Stimulated activated CD8-positive, alpha-beta memory T cell treated with anti-CD3 and anti-CD28 coated beads, Interleukin-7, amount 100 ng/mL, for 4 hours (primary cell): ENCODE results near the gene OR1D5.
"Not testable (repeated sequence)": the region's sequence is repeated elsewhere in the genome, so short reads cannot be mapped to it uniquely, and the experiment has no call there.

Experiments
- DNase-seq, 2 donors: peaks; one replicate each; pipeline ENCODE4 v3.0.0-alpha.2; 2020; ENCODE audit warnings: low read depth in 2 of 2

The OR1D5 gene

DNA sequence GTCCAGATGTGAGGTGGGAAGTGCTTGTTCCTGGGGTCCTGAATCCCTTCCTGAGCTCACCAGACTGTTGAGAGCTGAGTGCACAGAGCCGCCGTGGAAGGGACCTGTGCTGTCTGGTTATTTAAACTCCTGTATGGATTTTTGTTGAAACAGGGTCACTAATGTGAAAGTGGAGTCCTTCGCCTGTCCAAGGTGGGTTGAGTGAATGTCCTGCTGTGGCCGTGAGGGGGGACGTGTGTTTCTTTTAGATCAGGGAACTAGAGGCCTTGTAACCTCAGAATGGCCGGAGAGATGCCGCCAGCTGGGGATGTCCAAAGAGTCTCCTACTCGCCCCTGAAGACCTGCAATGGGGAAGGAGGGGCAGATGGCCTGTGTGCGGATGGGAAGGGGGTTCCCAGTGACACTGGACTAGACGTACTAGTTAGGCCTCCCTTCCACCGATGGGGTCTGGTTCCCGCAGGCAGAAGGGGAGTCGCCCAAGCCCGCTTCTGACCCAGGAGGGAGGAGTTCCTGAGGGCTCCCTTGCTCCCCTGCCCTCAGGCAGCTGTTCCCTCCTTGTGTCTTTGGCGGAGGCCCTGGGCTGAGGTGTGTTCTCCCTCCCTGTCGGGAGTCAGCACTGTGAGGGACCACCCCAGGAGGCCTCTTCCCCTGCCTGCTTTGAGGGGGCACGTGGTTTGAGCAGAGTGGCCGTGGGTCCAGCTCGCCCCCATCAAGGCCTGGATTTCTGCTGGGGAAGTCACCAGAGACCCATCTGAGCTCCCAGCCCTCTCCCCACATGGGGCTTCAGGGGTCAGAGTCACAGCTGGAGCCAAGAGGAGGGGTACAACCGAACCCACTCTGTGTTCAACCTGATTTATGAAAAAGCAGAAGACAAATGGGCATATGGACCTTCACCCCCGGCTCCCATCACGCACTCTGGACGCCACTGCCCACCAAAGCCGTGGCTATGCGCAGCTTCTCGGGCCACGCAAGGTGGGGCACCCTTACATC lies 30.9 kb downstream of the OR1D5 start:
- DNase-seq: no peak

DNA sequence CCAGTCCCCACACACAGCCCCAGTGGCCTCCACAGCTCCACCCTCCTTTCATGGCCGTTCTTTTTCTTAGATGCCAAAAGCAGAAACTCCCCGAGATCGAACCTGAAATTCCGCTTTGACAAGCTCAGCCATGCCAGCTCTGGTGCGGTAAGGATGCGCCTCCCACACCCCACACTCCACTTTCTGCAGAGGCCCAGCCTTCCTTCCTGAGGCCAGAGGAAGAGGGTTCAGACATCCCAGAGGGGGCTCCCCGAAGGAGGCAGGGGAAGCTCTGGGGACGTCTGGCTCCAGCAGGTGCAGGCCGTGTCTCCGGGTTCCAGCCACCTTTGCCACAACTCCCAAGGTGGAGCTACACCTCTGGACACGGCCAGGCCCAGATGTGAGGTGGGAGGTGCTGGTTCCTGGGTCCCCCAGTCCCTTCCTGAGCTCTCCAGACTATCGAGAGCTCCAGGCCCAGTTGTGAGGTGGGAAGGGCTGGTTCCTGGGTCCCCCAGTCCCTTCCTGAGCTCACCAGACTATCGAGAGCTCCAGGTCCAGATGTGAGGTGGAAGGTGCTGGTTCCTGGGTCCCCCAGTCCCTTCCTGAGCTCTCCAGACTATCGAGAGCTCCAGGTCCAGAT lies 32.4 kb downstream of the OR1D5 start:
- DNase-seq: not testable (repeated sequence)

DNA sequence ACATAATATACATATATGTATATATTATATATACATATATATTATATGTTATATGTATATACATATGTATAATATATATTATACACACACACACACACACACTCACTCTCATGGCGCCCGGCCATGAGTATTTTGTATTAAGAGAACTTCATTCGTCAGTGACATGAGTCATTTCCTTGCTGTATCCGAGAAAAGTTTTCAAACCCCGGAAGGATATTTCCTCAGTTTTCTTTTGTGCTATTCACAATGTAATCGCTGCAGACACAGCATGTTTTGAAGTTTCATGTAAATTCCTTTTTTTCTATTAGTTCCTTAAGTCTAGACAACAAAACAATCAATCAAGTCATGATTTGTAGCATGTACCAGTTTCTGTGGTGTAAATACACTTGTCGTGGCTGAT lies 33.3 kb downstream of the OR1D5 start:
- no peak for DNase-seq

DNA sequence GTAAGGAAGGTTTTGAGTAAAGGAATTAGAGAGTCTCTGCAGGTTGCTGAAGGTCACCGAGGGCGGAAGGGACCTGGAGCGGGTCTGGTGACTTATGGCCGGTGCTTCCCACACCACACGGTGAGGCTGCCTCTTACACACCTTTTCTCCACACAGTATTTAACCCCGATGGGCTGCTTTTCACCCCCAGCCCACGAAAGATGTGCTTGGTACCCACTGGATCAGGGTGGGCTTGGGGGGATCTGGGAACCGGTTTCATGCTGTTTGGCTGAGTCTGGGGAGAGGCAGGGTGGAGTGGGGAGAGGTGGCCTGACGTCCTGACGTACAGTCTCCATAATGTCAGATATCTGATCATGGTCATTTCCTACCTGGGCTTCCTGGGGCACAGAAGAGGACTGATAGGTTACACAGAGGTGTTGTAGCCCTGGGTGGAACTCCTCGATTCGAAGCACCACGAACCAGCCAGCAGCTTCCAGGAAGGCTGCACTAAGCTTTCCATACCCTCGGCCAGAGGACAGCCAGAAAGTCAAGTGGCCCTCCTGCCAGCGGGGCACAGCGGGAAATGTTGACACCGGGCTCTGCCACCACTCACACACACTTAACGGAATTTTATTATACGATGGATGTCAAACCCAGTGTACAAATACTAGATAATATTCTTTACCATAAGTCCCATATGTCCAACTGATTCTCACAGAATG lies 34.0 kb downstream of the OR1D5 start:
- DNase-seq: no peak

DNA sequence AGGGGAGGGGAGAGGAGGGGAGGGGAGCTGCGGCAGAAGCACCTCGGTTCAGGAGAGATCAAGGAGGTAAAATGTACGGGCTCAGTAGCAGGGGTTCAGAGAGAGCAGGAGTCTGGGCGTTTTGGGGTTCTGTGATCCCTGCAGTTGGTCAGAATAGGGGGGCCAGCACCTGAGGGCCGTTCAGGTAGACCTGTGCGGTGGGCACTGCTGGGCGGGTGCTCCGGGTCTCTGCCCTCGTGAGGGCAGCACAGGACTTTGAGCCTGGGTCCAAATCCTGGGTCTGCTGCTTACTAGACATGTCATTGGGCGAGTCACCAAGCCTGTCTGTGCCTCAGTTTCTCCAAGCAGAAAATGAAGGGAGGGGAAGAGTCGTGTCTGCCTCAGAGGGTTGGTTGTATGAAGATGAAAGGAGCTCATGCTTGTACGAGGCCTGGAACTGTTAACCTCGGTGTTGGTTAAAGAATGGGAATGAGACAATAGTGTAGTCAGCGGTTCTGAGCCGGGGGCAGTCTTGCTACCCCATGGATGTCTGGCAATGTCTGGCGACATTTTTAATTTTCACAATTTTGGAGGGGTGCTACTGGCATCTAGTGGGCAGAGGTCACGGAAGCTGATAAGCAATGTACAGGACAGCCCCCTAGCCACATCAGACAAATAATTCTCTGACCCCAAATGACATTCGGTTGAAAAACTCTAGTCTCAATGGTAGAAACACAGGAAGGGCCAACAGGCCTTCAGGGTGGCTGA lies 35.4 kb downstream of the OR1D5 start:
- no peak for DNase-seq

DNA sequence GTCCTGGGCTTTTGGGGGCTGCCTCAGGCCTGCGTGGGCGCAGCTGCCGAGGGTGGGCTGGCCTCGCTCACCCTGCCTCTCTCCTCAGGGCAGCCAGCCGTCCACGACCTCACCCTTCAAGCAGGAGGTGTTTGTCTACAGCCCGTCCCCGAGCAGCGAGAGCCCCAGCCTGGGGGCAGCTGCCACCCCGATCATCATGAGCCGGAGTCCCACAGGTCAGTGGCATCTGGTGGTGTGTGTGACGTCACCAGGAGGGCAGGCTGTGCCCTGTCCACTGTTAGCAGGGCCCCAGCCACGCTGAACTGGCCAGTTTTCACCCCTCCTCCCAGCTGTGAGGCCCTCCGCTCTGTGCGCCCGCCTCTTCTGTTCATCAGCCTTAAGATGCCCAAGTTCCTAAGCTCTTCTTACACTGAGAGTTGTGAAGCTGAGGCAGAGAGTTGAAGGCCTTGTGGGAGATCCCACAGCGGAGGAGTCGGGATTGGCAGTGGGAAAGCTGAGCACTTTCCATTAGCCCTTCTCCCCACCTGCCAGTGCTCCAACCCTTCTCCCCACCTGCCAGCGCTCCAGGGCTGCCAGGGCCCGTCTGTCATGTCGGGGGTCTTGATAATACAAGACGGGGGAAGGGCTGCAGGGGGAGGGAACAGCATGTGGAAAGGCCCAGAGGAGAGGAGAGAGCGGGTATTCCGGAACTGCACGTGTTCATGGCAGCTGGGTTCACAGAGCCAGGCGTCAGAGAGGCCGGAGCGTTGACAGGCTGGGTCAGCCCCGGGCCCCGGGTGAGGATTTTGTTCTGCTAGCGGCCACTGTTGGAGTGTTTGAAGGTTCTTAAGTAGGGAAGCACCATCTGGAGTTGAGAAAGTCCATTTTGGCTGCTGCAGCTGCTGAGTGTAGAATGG lies 36.3 kb downstream of the OR1D5 start:
- no peak for DNase-seq

DNA sequence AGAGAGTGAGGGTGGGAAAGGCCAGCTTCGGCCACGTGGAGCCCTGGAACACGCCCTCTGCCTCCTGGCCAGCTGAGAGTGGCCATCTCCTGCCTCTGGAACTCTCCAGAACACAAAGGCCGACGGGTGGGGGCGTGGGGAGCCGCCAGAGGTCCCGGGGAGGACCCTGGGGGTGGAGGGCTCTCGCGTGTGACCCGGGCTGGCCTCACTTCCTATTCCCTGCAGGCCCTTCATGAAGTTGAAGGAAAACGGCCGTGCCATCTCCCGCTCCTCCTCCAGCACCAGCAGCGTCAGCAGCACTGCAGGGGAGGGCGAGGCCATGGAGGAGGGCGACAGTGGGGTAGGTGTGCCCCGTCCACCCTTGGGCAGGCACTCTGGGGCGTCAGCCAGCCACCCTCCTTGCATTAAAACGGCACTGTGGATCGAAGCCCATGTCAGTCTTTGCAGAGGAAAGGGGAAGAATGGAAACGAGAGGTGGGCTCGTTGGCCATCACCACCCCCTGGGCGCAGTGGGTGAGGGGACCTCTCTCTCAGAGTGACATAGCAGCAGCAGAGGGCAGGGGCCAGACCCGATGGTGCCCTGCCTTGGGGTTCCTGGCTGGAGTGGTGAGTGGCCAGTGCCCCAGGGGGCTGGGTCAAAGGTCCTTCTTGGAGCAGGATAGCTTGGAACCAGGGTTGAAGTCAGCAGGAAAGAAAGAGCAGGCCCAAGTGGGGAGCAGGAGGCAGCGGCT lies 37.1 kb downstream of the OR1D5 start:
- DNase-seq: no peak

DNA sequence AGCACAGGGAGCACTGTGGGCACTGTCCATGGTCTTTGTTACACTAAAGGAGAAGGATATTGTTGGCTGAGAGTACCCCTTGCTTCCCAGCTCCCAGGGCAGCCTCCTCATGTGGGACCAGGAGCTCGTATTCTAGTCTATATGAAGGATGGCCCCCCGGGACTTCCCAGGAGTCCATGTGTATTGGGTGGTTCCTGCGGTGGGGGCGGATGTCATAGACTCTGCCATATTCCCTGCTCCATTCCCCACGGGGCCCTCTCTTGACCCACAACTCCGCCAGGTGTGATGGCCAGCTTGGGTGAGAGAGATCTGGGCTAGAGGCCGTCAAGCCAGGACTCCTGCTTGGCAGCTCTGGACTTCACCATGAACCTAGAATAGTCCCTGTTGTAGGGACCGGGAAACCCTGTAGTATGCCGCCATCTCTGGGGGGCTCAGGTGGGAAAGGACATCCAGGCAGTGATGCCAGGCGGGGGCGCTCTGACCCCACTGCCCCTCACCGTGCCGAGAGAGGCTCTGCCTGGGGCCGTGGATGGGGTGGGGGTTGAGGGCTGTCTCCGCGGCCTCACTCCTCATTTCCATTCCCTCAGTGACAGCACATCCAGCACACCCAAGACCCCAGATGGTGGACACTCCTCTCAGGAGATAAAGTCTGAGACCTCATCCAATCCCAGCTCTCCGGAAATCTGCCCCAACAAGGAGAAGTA lies 37.8 kb downstream of the OR1D5 start:
- no peak for DNase-seq

DNA sequence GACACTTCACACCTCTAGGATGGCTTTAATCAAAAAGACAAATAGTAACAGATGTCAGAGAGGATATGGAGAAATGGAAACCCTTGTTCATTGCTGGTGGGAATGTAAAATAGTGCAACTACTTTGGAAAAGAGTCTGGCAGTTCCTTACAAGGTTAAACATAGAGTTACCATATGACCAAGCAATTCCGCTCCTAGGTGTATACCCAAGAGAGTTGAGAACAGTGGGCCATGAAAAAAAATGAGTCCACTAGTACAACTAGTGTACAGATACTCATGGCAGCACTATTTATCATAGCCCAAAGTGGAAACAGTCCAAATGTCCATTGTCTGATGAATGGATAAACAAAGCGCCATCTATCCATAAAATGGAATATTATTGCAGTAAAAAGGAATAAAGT lies 39.1 kb downstream of the OR1D5 start:
- DNase-seq: no peak

DNA sequence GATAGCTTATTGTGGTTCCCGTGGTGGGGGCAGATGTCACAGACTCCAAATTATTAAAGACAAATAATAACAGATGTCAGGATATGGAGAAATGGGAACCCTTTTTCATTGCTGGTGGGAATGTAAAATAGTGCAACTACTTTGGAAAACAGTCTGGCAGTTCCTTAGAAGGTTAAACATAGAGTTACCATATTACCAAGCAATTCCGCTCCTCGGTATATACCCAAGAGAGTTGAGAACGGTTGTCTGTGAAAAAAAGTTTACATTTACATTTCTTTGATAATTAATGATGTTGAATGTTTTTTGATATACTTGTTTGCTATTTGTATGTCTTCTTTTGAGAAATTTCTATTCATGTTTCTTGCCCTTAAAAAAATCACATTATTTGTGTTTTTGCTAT lies 41.2 kb downstream of the OR1D5 start:
- DNase-seq: no peak

DNA sequence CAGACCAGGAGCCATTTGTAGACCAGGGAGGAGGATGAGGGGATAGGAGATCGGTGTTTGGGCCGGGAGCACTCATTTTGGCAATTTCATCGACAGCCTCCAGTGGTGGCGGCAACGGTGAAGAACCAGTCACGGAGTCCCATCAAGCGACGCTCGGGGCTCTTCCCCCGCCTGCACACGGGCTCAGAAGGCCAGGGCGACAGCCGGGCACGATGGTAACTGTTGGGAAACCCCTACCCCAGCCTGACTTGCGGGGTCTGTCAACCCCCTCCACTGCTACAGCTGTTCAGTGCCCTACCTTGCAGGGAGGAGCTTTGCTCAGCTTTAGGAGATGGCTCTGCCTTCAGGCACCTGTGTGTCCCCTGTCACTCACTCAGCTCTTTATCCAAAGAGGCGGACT lies 43.0 kb downstream of the OR1D5 start:
- DNase-seq: no peak

DNA sequence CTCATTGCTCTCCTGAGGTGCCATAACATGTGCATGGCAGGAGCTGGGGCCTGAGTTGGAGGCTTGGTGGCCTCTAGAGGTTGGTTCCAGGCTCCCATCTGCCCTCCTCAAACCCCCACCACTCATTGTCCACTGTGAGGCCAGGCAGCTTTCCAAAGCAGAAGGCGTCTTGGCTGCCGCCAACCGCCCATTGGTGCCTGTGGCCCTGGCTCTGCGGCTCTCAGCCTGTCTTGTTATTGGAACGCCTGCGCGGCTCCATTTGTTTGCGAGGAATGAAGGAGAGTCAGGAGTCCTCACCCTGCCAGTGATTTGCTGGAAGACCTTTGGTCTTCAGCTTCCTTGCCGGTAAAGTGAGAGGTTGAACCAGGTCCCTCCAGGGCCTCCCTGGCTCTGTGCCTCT lies 43.6 kb downstream of the OR1D5 start:
- DNase-seq: no peak

DNA sequence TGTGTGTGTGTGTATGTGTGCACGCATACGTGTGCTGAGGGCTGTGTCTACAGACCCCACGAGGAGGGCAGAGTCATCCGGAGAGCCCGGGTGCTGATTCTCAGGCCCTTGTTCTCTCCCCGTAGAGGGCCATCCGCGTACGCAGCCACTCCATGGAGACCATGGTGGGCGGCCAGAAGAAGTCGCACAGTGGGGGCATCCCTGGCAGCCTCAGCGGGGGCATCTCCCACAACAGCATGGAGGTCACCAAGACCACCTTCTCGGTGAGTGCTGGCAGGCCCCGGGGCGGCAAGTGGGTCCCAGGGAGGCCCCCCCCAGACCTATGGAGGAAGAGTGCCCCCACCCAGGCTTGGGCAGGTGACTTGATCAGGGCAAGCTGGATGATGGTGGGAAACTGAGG lies 45.5 kb downstream of the OR1D5 start:
- no peak for DNase-seq

DNA sequence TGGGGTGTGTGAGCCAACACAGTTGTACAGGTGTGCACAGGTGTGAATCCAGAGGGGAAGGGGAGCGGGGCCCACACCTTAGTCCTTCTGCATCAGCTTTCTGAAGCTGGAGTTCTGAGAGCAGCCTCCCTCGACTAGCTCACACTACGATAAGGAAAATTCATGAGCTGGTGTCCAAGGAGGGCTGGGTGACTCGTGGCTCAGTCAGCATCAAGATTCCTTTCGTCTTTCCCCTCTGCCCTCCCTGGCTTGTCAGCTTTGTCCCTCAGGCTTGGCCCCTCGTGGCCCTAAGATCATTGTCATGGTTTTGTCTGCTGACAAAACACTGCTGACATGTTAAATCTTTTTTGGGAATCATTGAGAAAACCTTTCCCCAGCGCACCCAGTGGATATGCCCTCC lies 47.5 kb downstream of the OR1D5 start:
- DNase-seq: no peak

DNA sequence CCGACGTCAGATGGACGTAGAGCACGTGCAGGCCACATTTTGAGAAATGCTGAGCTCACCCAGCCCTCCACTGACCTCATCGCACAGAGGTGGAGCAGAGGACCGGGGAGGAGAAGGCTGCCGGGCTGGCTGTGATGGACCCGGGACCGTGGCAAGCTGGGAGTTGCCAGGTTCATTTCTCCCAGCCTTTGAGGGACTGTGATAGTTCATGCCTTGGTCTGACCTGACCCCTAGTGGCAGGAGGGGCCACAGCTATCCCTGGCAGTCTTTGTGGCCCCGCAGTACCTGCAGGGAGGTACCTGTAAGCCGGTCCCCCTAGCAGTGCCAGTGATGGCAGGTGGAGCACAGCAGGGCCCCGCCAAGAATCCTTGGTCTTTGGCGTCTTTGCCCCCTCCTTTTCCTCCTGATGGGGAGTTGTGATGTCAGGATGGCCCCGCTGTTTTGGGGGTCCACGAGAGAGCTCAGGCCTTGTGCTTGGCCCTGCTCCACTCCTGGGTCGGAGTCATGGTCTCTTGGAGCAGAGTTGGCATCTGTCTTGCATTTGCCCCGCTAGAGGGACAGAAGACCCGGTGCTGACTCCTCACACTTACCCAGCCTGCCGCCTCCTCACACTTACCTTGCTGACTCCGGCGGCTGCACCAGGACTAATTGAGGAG lies 50.4 kb downstream of the OR1D5 start:
- DNase-seq: peak; percentile 32 to 37
